Fibroblast of lung (primary cell): Measurements from ENCODE around the gene SRPK3.

Experiments used
- EZH2 ChIP-seq: IDR thresholded peaks from 2 replicates; pipeline ENCODE4 v1.5.1; 2012; ENCODE audit warnings: low read length, control low read depth, mild to moderate bottlenecking; ENCODE audit errors: missing control alignments
- TF ChIP-seq, protein P1 (sequence below), 2 donors: IDR thresholded peaks in 1 of 2; conservative IDR thresholded peaks in 1 of 2; 1 replicate in 1 of 2; 2 replicates in 1 of 2; pipeline ENCODE4 v1.5.1; 2011 to 2012; ENCODE audit warnings: low read length in 2 of 2, control low read depth in 1 of 2, inconsistent platforms in 1 of 2, low read depth in 1 of 2, mild to moderate bottlenecking in 1 of 2

DNA sequence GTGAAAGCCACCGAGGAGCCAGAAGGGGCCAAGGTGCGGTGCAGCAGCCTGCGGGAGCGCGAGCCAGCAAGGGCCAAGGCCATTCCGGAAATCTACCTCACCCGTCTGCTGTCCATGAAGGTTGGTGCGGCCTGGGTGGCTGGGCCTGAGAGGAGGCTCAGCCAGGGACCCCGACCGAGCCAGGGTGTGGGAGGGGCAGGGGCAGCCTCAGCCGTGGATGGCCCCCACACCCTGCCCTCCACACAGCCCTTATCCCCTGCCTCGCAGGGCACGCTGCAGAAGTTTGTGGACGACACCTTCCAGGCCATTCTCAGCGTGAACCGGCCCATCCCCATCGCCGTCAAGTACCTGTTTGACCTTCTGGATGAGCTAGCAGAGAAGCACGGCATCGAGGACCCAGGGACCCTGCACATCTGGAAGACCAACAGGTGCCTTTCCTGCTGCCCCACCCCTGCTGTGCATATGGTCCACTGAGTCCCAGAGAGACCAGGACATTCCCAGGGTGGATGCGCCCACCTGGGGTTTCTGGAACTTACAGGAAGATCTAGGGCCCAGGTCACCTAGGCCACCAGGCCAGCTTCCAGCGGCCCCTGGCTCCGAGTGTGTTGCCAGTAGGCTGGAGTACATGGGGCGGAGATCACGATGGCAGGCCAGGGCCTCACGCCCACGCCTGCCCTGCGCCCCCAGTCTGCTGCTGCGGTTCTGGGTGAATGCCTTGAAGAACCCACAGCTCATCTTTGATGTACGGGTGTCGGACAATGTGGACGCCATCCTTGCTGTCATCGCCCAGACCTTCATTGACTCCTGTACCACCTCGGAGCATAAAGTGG lies 3.4 kb upstream of the SRPK3 start:
- TF ChIP-seq, protein P1, sequence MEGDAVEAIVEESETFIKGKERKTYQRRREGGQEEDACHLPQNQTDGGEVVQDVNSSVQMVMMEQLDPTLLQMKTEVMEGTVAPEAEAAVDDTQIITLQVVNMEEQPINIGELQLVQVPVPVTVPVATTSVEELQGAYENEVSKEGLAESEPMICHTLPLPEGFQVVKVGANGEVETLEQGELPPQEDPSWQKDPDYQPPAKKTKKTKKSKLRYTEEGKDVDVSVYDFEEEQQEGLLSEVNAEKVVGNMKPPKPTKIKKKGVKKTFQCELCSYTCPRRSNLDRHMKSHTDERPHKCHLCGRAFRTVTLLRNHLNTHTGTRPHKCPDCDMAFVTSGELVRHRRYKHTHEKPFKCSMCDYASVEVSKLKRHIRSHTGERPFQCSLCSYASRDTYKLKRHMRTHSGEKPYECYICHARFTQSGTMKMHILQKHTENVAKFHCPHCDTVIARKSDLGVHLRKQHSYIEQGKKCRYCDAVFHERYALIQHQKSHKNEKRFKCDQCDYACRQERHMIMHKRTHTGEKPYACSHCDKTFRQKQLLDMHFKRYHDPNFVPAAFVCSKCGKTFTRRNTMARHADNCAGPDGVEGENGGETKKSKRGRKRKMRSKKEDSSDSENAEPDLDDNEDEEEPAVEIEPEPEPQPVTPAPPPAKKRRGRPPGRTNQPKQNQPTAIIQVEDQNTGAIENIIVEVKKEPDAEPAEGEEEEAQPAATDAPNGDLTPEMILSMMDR (conservative IDR thresholded peaks at IDR 0.05 in 1 of 2, IDR thresholded peaks at IDR 0.05 in 1 of 2; ENCODE audit: low read depth in 1 of 2, low read length in 2 of 2) = no peak
- TF ChIP-seq EZH2 = no peak
